Endothelial cell of umbilical vein (primary cell): ENCODE data around the gene FHIT. TPM values are rescaled to one million over a fixed set of nuclear protein-coding genes. Genes with fewer than 3 reads are reported as not detected.

ENCODE experiments used
- BruUV-seq: library from RNA; stranded (reverse); fragments of 400-500 nt; replicated peaks from 2 replicates; lab custom pipeline; 2021; lab: Mats Ljungman, UMichigan
- CTCF ChIA-PET: fragments of 300-600, 350-600 bp; sonication (Branson Sonifier 250); formaldehyde crosslinking; loops from one replicate; lab custom pipeline; 2021; ENCODE audit warnings: antibody characterized with exemption, inconsistent platforms; lab: Charles Lee
- POLR2A ChIA-PET: fragments of 300-600, 350-600 bp; sonication (Branson Sonifier 250); formaldehyde crosslinking; loops from one replicate; lab custom pipeline; 2021; ENCODE audit warnings: antibody characterized with exemption, inconsistent platforms; lab: Charles Lee
- DNase-seq: peaks from one replicate; pipeline ENCODE4 v3.0.0-alpha.2; 2011; ENCODE audit warnings: low read depth, low spot score
- FAIRE-seq: peaks from 2 replicates; lab custom pipeline; 2011; peaks lifted over from hg19 to GRCh38; lab: Jason Lieb, UNC
- H2AFZ ChIP-seq: 2 replicates; pipeline ENCODE4 v1.6.0; 2012; ENCODE audit warnings: low read depth, low read length, control low read depth, inconsistent platforms
- H3K27ac ChIP-seq: 2 replicates; pipeline ENCODE4 v1.5.1; 2011; ENCODE audit warnings: low read depth, mild to moderate bottlenecking, control low read depth, low read length, moderate library complexity; ENCODE audit not compliant: insufficient read depth
- H3K27me3 ChIP-seq, 2 experiments: 2 replicates each; pipeline versions ENCODE4 v1.6.0 to v1.6.1; 2011; ENCODE audit warnings: low read length in 2 of 2, mixed read lengths in 1 of 2; ENCODE audit not compliant: control insufficient read depth in 2 of 2, insufficient read depth in 2 of 2
- H3K36me3 ChIP-seq, 2 experiments: 2 replicates in 1 of 2; 3 replicates in 1 of 2; pipeline ENCODE4 v1.5.1; 2011; ENCODE audit warnings: low read length in 2 of 2, mild to moderate bottlenecking in 1 of 2, moderate library complexity in 1 of 2; ENCODE audit not compliant: control insufficient read depth in 2 of 2, insufficient read depth in 2 of 2; ENCODE audit errors: extremely low read depth in 1 of 2
- H3K4me1 ChIP-seq: 3 replicates; pipeline ENCODE4 v1.5.1; 2011; ENCODE audit warnings: mild to moderate bottlenecking, low read length; ENCODE audit not compliant: control insufficient read depth, insufficient read depth; ENCODE audit errors: extremely low read depth
- H3K4me2 ChIP-seq: 2 replicates; pipeline ENCODE4 v1.6.1; 2011; ENCODE audit warnings: low read length, control low read depth, mixed read lengths; ENCODE audit not compliant: insufficient read depth
- H3K4me3 ChIP-seq, 3 experiments: fragments of 200-600 bp in 1 of 3; sonication (generic), shearing (Covaris generic) in 1 of 3; replicated peaks in 1 of 3; 2 replicates each; pipeline ENCODE4 v1.5.1; 2011 to 2016; ENCODE audit warnings: control low read depth in 3 of 3, low read length in 3 of 3, mild to moderate bottlenecking in 2 of 3, inconsistent platforms in 1 of 3, low read depth in 1 of 3, moderate library complexity in 1 of 3; ENCODE audit not compliant: insufficient read depth in 1 of 3
- H3K79me2 ChIP-seq: 2 replicates; pipeline ENCODE4 v1.6.0; 2012; ENCODE audit warnings: low read length, inconsistent platforms; ENCODE audit not compliant: control insufficient read depth, insufficient read depth
- H3K9ac ChIP-seq: replicated peaks from 2 replicates; pipeline ENCODE3; 2011; ENCODE audit warnings: low read length, control low read depth; ENCODE audit not compliant: insufficient read depth; ENCODE audit errors: extremely low read depth
- H3K9me1 ChIP-seq: replicated peaks from 3 replicates; pipeline ENCODE4 v1.6.0; 2011; ENCODE audit warnings: mild to moderate bottlenecking, low read length; ENCODE audit not compliant: control insufficient read depth, insufficient read depth; ENCODE audit errors: extremely low read depth
- H3K9me3 ChIP-seq: replicated peaks from 2 replicates; pipeline ENCODE4 v1.5.1; 2012; ENCODE audit warnings: low read length, inconsistent platforms; ENCODE audit not compliant: control insufficient read depth, insufficient read depth
- H4K20me1 ChIP-seq: replicated peaks from 2 replicates; pipeline ENCODE3; 2011; ENCODE audit warnings: mild to moderate bottlenecking, low read length; ENCODE audit not compliant: control insufficient read depth, insufficient read depth; ENCODE audit errors: extremely low read depth
- EZH2 ChIP-seq: IDR thresholded peaks from 2 replicates; pipeline ENCODE4 v1.6.1; 2012; ENCODE audit warnings: borderline replicate concordance, low read depth, mild to moderate bottlenecking, moderate library complexity, low read length, inconsistent platforms; ENCODE audit not compliant: severe bottlenecking
- FOS ChIP-seq: IDR thresholded peaks from 2 replicates; pipeline ENCODE4 v1.6.1; 2011; ENCODE audit warnings: mild to moderate bottlenecking, low read length, moderate library complexity, borderline replicate concordance; ENCODE audit not compliant: insufficient read depth
- GATA2 ChIP-seq: IDR thresholded peaks from 2 replicates; pipeline ENCODE4 v1.7.0; 2011; ENCODE audit warnings: low read depth, mild to moderate bottlenecking, moderate library complexity, mixed read lengths, low read length; ENCODE audit not compliant: insufficient read length, insufficient read depth
- JUN ChIP-seq: IDR thresholded peaks from 2 replicates; pipeline ENCODE4 v1.6.1; 2011; ENCODE audit warnings: borderline replicate concordance, low read depth; ENCODE audit not compliant: insufficient read length, insufficient read depth
- POLR2A ChIP-seq: IDR thresholded peaks from 2 replicates; pipeline ENCODE4 v1.6.1; 2012; ENCODE audit warnings: low read depth, mild to moderate bottlenecking, control low read depth, low read length
- dilution Hi-C: fragments of 300-500 bp; cut with MboI; formaldehyde crosslinking; loops from one replicate; pipeline ENCODE4 v1.15.0; 2019; ENCODE audit warnings: low sequenced_read_pairs; ENCODE audit not compliant: extremely low pct_ligation_motif_present
- intact Hi-C: fragments of 100-400 bp; cut with micrococcal nuclease; formaldehyde crosslinking; loops from one replicate; pipeline ENCODE4 v1.10.0; 2022
- polyA plus RNA-seq, 4 experiments: library from polyadenylated mRNA; depleted of rRNA in 3 of 4; stranded (reverse) in 3 of 4; unstranded in 1 of 4; fragments of >200 nt; gene quantifications; 2 replicates each; pipeline versions ENCODE4 v1.2.1 to v1.2.3, GENCODE V29; 2011 to 2012; ENCODE audit warnings: missing spikeins in 1 of 4
- total RNA-seq: library from RNA; stranded (reverse); gene quantifications from 2 replicates; pipeline ENCODE4 v1.2.3, GENCODE V29; 2021
- TF ChIP-seq, protein P1 (sequence below): IDR thresholded peaks from 2 replicates; pipeline ENCODE4 v1.6.1; 2011; ENCODE audit not compliant: insufficient read depth, insufficient read length
- TF ChIP-seq, protein P2 (sequence below), 2 donors: IDR thresholded peaks; 1 replicate in 1 of 2; 2 replicates in 1 of 2; pipeline ENCODE4 v1.5.1; 2011; ENCODE audit warnings: low read length in 2 of 2, mild to moderate bottlenecking in 2 of 2, moderate library complexity in 2 of 2, control low read depth in 1 of 2, inconsistent platforms in 1 of 2, low read depth in 1 of 2; ENCODE audit not compliant: insufficient read depth in 1 of 2; ENCODE audit errors: extremely low read depth in 1 of 2

The FHIT gene
- total and polyA plus RNA-seq, 2 donors (not counting 3 experiments of a cell fraction or from before 2014, with no cell fraction given) = 0.47 to 2.2 TPM

DNA sequence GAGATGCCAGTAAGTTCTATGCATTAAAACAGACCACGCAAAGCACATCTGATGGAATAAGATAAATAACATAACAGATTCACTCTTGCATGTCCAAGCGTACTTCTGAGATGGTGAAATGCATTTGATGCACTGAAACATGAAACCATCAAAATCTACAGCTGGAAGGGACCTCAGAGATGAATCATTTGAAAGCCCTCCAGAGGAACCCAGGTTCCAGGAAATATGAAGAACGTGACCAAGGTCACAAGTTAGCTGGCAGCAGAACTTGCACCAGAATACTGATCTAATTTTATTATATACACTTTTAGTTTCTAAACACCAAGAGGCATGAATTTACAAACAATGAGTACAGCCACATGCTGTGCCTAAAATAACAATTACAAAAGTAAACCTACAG is 957.1 kb downstream of the FHIT start:
- no peak overlapping the region for H3K27ac ChIP-seq
- H3K9me3 ChIP-seq = no peaks in the 10 kb centered on the region
- H3K4me1 ChIP-seq = no peaks in the 10 kb centered on the region
- H3K27me3 ChIP-seq = no peaks in the 10 kb centered on the region
- no peak overlapping the region for H3K9ac ChIP-seq
- no TSS peak for BruUV-seq
- TF ChIP-seq JUN (no peak), POLR2A (no peak), EZH2 (no peak), FOS (no peak), GATA2 (no peak)
- TF ChIP-seq, protein P1, sequence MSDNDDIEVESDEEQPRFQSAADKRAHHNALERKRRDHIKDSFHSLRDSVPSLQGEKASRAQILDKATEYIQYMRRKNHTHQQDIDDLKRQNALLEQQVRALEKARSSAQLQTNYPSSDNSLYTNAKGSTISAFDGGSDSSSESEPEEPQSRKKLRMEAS = no peak
- TF ChIP-seq, protein P2, sequence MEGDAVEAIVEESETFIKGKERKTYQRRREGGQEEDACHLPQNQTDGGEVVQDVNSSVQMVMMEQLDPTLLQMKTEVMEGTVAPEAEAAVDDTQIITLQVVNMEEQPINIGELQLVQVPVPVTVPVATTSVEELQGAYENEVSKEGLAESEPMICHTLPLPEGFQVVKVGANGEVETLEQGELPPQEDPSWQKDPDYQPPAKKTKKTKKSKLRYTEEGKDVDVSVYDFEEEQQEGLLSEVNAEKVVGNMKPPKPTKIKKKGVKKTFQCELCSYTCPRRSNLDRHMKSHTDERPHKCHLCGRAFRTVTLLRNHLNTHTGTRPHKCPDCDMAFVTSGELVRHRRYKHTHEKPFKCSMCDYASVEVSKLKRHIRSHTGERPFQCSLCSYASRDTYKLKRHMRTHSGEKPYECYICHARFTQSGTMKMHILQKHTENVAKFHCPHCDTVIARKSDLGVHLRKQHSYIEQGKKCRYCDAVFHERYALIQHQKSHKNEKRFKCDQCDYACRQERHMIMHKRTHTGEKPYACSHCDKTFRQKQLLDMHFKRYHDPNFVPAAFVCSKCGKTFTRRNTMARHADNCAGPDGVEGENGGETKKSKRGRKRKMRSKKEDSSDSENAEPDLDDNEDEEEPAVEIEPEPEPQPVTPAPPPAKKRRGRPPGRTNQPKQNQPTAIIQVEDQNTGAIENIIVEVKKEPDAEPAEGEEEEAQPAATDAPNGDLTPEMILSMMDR (IDR thresholded peaks at IDR 0.05; ENCODE audit: extremely low read depth in 1 of 2, insufficient read depth in 1 of 2, low read depth in 1 of 2, low read length in 2 of 2) = no peak
- no peak for FAIRE-seq
- H2AFZ ChIP-seq = no peak overlapping the region
- H3K36me3 ChIP-seq = no peaks in the 10 kb centered on the region
- ChIA-PET CTCF (no interaction called here), POLR2A (no interaction called here)
- H3K4me3 ChIP-seq = no peak overlapping the region
- intact Hi-C loops = no loop called here
- H4K20me1 ChIP-seq = no peaks in the 10 kb centered on the region
- H3K9me1 ChIP-seq = no peaks in the 10 kb centered on the region
- dilution Hi-C loops = no loop called here
- no peak overlapping the region for H3K4me2 ChIP-seq
- no peak for DNase-seq
- H3K79me2 ChIP-seq = no peaks in the 10 kb centered on the region
